Right lobe of liver (tissue), 4 donors: ENCODE results near the gene GUK1.

Source experiments
- POLR2A ChIP-seq: fragments of 450-650 bp; IDR thresholded peaks from one replicate; pipeline ENCODE4 v1.6.1; 2017; ENCODE audit warnings: antibody characterized with exemption, mild to moderate bottlenecking
- TF ChIP-seq, protein P1 (sequence below), 4 donors: fragments of 200-600 bp in 3 of 4; fragments of 450-650 bp in 1 of 4; IDR thresholded peaks; one replicate each; pipeline versions ENCODE4 v1.5.1 to v1.8.0; 2016 to 2022; ENCODE audit warnings: antibody characterized with exemption in 4 of 4, mild to moderate bottlenecking in 2 of 4
- donor health status: DM: no; HTN: no; CAD: no.
- donor health status: DM: no; HTN: no; CAD: no.
- donor health status: DM: no; HTN: yes; CAD: no.

DNA sequence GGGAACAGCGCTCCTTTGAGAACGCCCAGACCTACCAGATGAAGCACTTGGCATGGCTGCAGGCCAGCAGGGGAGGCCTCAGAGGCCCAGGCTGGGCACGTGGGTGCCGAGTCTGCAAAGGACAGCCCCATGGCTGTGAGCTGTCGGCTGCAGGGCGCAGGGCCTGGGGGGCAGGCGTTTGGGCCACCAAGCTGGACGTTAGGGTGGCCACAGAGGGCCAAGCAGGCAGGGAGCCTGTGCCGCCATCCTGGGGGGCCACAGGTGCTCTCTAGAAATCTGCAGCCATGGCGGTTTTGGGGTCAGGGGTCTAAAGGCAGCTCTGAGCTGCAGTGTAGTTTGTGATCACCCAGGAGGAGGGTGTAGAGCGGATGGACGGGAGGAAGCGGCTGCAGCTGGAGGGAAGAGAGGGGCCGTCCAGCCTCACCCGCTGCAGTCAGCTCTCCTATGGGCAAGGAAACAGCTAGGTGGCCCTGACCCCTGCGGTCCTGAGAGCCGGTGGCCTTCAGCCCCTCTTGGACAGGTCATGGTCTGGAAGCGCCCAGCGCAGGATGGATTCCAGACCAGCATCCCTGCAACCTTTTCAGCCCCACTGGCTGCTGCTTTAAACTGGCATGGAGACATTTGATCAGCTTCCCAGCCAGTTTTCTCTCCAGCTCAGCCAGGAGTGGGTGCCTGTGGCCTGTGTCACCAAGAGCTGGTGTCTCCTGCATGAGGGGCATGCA lies 36.5 kb downstream of the GUK1 start:
- TF ChIP-seq, protein P1, sequence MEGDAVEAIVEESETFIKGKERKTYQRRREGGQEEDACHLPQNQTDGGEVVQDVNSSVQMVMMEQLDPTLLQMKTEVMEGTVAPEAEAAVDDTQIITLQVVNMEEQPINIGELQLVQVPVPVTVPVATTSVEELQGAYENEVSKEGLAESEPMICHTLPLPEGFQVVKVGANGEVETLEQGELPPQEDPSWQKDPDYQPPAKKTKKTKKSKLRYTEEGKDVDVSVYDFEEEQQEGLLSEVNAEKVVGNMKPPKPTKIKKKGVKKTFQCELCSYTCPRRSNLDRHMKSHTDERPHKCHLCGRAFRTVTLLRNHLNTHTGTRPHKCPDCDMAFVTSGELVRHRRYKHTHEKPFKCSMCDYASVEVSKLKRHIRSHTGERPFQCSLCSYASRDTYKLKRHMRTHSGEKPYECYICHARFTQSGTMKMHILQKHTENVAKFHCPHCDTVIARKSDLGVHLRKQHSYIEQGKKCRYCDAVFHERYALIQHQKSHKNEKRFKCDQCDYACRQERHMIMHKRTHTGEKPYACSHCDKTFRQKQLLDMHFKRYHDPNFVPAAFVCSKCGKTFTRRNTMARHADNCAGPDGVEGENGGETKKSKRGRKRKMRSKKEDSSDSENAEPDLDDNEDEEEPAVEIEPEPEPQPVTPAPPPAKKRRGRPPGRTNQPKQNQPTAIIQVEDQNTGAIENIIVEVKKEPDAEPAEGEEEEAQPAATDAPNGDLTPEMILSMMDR (IDR thresholded peaks at IDR 0.05), result no peak
- no peak for TF ChIP-seq POLR2A
